GM21390 (cell line): ENCODE results near the gene ZFP36L1.

Experiments
- ATAC-seq: cut with Tn5 transposase; IDR thresholded peaks from one replicate; pipeline ENCODE4 v1.9.1; 2021; ENCODE audit not compliant: unreplicated experiment

The ZFP36L1 gene

GRCh38 chr14:68816183-68816942 lies 23.5 kb upstream of the ZFP36L1 start:
- ATAC-seq, result peak; percentile 46

DNA sequence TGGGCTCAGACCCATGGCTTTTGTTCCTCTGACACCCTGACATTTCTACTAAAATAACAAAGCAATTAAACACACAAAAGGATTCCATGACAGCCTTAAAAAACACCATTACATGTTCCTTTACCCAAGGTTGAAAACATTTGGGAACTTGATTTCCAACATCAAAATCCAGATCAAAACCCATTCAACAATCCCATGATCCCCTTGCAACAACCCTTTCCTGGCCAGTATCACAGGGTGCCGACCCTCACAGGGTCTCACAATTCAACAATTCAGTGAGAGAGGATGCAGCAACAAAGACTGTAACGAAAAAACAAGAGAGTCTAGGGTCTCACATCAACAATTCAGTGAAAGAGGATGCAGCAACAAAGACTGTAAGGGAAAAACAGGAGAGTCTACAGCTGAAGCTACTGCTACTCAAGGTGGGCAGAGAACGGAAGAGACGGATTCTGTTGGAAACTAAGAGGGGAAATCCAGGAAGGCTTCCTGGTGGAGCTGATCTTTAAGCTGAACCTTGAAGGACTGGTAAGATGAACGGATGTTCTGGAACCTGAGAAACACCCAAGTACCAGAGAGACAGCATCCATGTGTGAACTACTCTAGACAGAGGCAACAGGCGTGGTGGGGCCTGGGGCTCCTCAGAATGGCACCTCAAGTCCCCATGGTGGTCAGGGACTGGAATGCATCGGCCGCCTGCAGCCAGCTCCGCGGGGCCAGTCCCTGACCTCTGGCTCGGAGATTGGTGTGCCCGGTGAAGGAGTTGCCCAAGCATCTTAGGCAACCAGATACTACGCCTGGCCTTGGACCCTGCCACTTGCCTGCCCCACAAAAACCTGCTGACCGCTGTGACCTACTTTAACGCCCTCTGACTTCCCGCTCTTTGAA lies 22.7 kb upstream of the ZFP36L1 start:
- no peak for ATAC-seq

DNA sequence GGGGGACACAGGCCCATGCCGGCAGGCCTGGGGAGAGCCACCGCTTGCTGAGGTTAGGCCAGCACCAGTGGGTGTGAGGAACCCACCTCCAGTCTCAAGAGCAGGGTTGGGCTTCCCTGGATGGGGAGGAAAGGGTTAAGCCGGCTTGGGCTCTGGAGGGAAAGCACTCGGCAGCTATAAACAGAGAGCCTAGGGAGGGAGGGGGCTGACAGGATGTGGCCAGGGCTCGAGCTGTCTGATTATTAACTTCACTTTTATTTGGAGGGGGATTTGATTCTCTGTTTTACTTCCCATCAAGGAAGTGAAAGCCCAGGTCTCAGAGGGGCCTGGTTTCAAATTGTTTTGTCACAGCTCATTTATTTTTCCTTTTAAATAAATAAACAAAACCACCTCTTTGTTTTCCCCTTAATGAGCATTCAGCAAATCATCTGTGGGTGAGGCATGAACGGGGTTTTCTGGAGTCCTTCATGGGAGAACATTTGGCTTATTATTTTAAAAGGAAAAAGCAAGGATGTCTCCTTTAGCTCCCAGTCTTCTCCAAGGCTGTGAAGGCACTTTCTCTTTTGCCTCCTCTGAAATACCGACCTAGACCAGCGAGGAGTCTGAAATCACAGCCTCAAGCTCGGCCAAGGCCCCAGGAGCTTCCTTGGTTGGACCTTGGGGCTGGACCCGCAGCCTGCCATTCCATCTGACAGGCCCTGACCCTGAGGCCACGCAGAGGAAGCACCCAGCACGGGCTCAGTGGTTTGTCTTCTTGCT lies 21.9 kb upstream of the ZFP36L1 start:
- peak; percentile 40 for ATAC-seq

GRCh38 chr14:68814238-68814538 lies 21.3 kb upstream of the ZFP36L1 start:
- no peak for ATAC-seq

GRCh38 chr14:68813318-68813838 lies 20.5 kb upstream of the ZFP36L1 start:
- no peak for ATAC-seq

DNA sequence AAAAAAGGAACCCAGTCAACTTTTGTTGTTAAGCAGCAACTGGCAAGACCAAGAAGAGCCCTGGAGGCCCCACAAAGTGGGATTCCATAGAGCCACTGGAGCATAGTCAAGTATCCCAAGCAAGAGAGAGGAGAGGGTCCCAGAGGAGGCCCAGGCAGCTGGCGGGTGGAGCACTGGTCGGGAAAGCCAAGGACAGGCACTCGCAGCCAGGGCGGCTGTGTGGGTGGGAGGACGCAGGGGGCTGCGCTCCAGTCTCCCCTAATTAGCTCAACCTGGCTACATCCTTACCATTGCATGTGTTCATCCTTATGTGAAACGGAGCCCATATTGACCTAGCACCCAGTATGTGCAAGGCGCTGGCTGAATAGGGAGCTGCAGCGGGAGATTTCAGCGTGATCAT lies 18.3 kb upstream of the ZFP36L1 start:
- ATAC-seq, result no peak

DNA sequence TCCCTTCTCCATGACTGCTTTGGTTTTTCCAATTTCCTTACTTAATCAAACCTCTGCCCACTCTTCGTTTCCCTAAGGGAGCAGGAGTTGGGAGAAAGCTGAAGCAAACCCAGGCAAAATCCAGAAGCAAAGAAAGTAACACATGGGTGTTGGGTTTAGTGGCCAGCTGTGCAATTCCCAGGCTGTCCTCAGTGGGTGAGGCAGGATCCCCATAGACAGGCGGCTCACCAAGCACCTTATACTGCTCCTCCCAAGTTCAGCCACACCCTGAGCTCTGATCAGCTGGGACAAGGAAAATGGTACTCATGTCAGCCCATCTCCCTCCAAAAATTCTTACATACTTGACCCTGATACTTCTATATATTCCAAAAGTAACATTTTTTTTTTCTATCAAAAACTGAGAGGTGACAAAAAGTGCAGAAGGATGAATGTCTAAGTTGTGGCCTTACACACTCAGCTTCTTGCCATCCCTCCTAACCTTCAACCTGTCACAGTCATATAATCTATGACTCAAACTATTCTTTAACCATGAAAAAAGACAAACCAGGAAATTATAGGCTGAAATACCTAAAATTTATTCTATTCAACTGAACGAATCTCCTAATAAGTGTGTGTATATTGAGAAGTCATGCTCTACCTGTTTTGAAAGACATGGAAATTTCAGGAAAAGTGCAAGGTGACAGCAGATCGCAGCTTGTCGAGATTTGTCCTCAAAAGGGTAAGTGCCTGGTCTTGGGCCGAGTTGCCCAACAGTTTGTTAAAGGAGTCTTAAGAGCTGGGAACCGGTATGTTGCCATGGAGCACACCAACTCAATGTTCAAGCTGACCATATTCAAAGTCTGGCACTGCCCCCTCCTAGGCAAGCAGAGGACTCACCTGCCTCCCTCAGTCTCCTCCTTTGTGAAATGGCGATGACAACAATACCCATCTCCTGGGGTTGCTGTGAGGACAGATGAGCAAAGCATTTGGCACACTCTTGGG lies 17.6 kb upstream of the ZFP36L1 start:
- no peak for ATAC-seq

GRCh38 chr14:68809524-68809923 lies 16.7 kb upstream of the ZFP36L1 start:
- ATAC-seq, result no peak

GRCh38 chr14:68808696-68809480 lies 16.0 kb upstream of the ZFP36L1 start:
- ATAC-seq, result no peak

GRCh38 chr14:68807987-68808386 lies 15.1 kb upstream of the ZFP36L1 start:
- no peak for ATAC-seq

GRCh38 chr14:68807148-68807600 lies 14.3 kb upstream of the ZFP36L1 start:
- no peak for ATAC-seq

GRCh38 chr14:68806526-68807147 lies 13.8 kb upstream of the ZFP36L1 start:
- no peak for ATAC-seq

DNA sequence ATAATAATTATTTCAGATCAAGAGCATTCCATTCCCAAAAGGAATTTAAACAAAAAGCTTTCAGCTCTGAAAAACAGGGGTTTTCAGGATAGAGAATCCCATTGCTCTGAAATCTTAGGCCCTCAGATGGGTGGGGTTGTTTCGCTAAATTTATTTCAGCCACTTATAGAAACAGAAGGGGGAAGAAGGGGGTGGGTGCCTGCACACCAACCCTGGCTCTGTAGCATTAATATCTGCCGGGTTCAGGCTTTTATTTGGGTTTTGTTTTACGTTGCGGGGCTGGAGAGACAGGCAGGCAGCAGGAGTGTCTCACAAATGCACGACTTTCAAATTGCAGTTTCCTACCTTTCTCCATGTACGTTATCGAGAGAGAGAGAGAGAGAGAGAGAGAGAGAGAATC lies 12.5 kb upstream of the ZFP36L1 start:
- no peak for ATAC-seq

GRCh38 chr14:68801631-68802030 lies 8.8 kb upstream of the ZFP36L1 start:
- ATAC-seq, result no peak

GRCh38 chr14:68800953-68801352 lies 8.1 kb upstream of the ZFP36L1 start:
- no peak for ATAC-seq

- no peak for ATAC-seq
Measured at GRCh38 chr14:68800390-68800789, 7.5 kb upstream of the ZFP36L1 start.

DNA sequence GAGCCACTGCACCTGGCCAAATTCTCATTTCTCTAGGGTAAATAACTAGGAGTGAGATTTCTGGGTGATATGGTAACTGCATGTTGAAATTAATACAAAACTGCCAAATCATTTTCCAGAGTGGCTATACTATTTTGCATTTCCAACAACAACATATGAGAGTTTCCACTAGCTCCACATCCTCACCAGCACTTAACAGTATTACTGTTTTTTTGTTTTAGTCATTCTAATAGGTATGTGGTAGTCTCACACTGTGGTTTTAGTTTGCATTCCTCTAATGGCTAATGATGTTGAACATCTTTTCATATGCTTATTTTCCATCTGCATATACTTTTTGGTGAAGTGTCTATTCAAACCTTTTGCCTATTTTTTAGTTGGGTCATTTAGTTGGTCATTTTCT lies 5.8 kb upstream of the ZFP36L1 start:
- ATAC-seq, result no peak

DNA sequence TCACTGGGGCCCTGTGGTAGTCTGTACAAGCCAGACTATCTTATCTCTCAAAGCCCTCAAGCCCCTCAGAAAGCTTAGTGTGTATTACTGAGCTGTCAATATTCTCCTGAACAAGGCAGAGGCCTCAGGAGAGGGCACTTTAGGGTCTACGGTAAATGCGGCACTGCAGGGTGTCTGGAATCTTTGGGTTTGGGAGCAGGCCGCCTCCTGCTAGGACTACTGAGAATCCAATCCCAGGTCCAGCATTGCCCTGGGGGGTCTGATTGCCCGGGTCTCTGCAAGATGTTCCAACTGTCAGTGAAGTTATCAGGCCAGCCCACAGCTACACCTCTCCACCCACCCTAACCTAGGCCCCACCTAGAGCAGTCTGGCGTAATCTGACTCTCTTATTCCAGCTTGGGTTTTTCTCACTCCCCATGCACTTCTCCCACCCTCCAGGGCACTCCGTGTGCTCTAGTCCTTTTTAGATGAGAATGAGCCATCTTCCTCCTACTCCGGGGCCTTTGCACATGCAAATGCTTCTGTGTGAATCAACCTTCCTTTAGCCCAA lies 4.3 kb upstream of the ZFP36L1 start:
- ATAC-seq, result no peak
